ENCODE data around the gene SRRM2.

Gene SRRM2

GRCh38 chr16:2816751-2817339, 64.4 kb downstream of the SRRM2 start, which contains the start of gene PRSS21:
Gene PRSS21 (plus strand): TSS chr16:2817237. CDS start chr16:2817269, 32 bp downstream.
- FAIRE-seq (no peak), DNase-seq (ENCODE audit: insufficient read length, low spot score) (no peak)

- DNase-seq (ENCODE audit: insufficient read length, low spot score) (no peak), FAIRE-seq (no peak)
These were observed 65.2 kb downstream of the SRRM2 start for GRCh38 chr16:2817340-2818271.

GRCh38 chr16:2818272-2818876, 65.9 kb downstream of the SRRM2 start:
- no peak for FAIRE-seq
- no peak for DNase-seq (ENCODE audit: insufficient read length, low spot score)

GRCh38 chr16:2819179-2819938, 66.9 kb downstream of the SRRM2 start:
- DNase-seq (ENCODE audit: insufficient read length, low spot score) (no peak), FAIRE-seq (no peak)

GRCh38 chr16:2819939-2820835, 67.7 kb downstream of the SRRM2 start:
- DNase-seq (ENCODE audit: insufficient read length, low spot score) (no peak), FAIRE-seq (no peak)

Measured in HTR-8/SVneo (cell line).